Activated CD4-positive, alpha-beta T cell treated with anti-CD3 and anti-CD28 coated beads, Interleukin-2, amount 50 U/mL, for 48 hours (primary cell): ENCODE measurements around the gene HAUS1.
"Not testable (repeated sequence)": the region's sequence is repeated elsewhere in the genome, so short reads cannot be mapped to it uniquely, and the experiment has no call there.

Experiments
- DNase-seq, 2 experiments: peaks; one replicate each; pipeline ENCODE4 v3.0.0-alpha.2; 2020

Gene HAUS1

DNA sequence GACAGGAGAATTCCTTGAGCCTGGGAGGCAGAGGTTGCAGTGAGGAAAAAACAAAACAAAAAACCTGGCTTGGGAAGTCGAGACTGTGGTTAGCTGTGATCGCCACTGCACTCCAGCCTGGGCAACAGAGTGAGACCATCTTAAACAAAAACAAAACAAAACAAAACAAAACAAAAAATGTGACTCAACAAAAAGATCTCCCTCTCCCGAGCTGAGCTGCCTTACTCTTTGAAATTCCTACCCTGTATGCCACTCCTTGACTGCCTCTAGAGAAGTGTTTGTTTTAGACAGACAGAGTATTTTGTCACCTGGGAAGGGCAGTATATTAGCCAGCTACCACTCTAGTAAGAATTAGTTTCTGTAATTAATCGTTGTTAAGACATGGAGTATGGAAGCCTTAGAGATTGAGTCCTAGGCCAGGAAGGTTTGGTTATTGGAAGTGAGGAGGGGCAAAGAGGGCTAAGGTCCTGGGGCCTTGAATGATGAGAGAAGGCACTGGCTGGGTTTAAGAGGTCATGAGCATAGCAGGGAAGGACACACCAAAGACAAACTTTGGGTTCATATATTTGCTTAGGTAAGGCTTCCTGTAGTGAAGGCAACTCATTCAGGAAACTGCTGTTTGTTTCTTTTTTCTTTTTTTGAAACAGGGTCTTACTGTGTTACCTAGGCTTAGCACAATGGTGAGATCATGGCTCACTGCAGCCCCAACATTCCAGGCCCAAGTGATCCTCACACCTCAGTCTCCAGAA lies 56.0 kb downstream of the HAUS1 start:
- DNase-seq = no peak

DNA sequence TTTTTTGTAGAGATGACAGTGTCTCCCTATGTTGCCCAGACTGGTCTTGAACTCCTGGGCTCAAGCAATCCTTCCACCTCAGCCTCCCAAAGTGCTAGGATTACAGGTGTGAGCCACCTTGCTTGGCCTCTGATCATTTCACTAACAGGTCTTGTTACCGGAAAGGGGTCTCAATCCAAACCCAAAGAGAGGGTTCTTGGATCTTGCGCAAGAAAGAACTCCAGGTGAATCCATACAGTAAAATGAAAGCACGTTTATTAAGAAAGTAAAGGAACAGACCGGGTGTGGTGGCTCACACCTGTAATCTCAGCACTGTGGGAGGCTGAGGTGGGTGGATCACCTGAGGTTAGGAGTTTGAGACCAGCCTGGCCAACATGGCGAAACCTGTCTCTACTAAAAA lies 56.7 kb downstream of the HAUS1 start:
- not testable (repeated sequence) for DNase-seq

DNA sequence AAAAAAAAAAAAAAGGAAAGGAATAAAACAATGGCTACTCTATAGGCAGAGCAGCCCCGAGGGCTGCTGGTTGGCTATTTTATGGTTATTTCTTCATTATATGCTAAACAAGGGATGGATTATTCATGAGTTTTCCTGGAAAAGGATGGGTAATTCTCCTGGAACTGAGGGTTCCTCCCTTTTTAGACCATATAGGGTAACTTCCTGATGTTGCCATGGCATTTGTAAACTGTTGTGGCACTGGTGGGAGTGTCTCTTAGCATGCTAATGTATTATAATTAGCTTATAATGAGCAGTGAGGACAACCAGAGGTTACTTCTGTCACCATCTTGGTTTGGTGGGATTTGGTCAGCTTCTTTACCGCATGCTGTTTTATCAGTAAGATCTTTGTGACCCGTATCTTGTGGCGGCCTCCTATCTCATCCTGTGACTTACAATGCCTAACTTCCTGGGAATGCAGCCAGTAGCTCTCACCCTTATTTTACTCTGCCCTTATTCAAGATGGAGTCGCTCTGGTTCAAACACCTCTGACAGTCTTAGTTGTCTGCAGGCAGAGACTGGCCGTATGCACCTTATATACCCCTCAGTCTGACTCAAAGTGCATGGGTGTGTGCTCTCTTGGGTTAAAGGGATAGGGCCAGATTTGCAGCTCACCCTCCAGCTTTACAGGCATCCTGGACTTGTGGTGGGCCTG lies 57.7 kb downstream of the HAUS1 start:
- no peak for DNase-seq

DNA sequence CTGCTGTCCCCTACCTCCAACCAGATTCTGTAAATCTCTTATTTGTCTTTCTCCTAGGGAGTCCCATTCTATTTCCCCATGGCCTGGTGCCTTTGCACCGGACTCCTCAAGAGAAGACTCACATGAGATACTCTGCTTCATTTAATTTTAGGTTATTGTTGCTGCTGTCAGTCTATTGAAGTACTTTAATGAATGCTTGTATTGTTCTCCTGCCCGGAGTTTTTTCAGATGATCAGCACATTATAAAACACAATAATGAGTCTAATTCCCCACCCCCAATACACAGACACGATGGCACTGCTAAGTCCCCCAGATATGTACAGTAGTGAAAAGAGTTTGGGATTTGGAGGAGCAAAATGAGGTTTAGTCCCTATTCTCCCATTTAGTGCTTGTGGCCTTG lies 58.9 kb downstream of the HAUS1 start:
- no peak for DNase-seq

DNA sequence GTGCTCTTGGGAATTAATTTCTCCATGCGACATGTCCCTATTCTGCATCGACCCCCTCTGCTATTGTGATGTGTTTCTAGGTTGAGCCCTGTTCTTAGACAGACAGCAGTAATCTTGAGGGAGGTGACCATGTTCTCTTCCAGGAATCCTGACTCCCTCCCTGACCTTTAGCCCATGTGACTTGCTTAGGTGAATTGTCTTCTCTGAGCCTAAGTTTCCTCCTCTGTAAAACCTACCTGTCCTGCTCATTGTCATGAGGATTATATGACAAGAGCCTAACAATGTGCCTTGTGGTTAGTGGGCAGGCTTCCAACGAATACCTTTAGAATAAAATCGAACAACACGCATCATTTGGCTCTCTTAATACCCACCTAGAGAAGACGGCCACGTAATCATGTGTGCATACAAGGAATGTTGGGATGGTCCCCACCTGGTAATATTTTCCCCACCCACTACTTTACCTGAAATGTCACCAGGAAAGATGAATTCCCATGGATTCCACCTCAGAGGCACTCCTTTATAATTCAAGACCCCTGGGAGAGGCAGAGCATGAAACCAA lies 59.8 kb downstream of the HAUS1 start:
- DNase-seq = no peak

DNA sequence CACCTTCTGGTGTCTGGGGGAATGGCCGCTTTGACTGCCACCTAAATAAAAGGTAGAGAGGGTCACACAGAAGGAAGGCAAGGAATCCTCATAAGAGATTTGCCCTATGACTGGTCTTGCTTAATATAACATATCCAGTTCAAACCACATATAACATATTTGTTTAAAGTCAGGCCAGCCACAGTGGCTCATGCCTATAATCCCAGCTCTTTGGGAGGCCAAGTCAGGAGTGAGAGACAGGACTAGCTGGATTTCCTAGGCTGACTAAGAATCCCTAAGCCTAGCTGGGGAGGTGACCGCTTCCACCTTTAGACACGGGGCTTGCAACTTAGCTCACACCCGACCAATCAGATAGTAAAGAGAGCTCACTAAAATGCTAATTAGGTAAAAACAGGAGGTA lies 60.3 kb downstream of the HAUS1 start:
- DNase-seq = not testable (repeated sequence)

DNA sequence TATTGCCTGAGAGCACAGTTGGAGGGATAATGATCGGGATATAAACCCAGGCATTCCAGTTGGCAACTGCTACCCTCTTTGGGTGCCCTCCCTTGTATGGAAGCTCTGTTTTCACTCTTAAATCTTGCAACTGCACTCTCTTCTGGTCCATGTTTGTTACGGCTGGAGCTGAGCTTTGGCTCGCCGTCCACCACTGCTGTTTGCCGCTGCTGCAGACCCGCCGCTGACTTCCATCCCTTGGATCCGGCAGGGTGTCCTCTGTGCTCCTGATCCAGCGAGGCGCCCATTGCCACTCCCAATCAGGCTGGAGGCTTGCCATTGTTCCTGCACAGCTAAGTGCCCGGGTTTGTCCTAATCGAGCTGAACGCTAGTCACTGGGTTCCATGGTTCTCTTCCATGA lies 60.7 kb downstream of the HAUS1 start:
- DNase-seq = no peak

DNA sequence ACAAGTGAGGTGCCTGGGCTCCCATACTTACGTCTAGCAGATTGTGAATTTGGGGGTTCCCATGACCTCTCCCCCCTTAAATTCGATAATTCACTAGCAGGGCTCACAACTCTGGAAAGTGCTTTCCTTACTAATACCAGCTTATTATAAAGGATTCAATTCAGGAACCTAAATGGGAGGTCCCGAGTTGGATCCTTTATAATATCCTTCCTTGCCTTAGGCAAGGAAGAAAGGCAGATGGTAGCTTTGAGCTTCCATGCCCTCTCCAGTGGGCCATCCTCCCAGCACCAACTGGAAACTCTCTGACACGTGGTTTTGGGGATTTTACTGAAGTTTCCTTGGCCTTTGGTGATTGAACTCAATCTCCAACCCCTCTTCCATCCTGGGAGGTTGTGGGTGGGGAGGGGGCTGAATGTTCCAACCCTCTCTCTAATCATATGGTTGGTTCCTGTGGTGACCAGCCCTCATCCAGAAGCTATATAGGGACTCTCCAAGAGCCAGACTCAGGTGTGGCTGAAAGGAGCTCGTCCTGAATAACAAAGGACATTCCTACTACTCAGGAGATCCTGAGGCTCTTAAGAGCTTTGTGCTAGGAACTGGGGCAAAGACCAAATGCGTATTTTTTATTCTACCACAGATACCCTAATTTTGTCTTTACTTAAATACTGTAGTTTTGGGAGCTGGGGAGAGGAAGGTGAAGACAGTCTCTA lies 62.2 kb downstream of the HAUS1 start:
- no peak for DNase-seq

DNA sequence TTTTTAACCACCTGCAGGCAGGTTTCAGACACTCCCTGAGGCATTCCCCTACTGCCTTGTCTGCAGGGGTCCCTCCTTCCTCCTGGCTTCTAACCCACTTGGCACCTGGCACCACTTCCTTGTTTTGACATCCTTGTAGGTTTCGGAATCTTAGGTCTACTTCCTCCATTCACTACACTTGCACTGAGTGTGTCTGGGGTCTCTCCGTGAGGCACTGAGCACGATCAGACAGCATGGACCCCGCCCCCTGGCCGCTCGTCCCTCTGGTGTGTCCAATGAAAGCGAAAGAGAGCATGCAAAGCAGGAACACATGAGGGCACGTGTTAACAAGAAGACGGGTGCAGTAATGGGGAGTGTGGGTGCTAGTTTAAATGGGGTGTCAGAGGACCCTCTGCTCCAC lies 63.8 kb downstream of the HAUS1 start:
- DNase-seq = peak in 1 of 2 experiments; percentile 24

DNA sequence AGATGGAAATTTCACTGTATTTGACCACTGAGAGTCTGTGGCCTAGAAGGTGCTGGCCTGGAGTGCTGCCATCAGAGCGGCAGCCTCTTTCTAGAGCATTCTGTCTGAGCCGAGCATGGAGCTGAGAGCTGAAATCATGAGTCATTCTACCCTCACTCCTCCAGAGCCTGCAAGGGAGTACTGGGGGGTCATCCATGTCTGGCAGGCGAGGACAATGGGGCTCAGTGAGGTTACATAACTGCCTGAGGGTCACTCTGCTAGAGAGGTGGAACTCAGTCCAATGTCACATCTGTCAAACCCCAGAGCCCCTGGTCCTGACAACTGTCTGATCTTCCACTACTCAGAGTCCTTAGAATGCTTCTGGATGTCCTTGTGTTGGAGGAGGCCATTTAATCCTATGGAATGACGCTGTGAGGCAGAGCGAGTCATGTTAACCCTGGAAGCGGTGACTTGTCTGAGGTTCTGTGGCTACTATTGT lies 65.3 kb downstream of the HAUS1 start:
- DNase-seq = no peak

DNA sequence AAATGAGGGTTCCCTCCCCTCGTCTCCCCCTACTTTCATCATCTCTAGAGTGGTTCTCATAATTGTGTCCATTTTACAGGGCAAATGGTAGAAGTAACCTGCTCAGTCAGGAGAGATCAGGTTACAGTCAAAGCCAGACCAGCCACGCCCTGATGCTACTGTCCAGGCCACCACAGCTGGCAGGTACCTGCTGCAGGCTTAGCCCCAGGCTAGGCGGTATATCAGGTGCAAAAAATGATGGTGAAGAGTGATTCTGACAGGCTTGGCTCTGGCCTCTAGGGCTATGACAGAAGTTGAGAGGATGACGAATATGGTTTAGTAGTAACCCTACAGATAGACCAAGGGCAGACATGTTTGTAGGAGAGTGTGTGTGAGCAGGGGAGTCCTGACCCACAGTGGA lies 67.1 kb downstream of the HAUS1 start:
- DNase-seq = no peak

DNA sequence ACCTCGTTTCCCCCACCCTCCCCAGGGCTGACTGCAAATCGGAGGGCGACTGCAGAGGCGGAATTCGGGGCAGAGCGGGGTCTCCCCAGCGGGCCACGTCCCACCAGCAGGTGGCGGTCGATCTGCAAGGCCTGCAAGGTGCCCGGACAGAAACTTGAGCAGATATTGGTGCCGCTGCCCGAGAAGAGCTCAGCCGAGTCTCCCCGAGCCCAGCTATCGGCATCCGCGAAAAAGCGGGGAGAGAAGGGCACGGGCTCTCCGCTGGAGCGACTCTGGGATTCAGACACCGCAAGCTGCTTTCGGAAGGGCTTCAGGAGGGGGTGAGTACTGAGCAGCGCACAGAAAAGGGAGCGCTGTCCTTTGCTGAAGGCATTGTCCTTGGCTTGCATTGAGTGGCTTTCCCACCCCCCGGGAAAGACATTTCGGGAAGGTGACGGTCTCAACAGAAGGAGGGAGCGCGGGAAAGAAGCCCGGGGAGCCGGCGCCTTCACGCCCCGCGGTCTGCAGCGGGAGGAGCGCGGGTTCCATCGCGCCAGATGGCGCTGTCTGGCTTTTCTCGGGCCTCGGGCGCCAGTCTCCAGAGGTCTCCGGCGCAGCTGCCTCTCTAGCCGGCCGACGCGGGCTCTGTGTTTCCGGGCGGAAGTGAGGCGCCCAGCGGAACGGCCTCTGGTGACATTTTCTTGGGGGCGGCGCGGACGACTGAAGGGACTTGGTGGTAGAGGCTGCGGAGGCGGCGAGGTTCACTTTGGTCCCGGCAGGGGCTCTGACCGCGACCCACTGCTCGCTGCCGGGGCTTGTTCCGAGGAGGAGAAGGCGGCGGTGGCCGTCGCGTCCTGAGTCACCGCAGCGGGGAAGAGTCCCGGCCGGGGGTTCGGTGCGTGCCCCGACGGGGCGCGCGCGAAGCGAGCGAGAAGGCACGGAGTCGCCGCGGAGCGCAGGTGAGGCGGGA lies 69.5 kb downstream of the HAUS1 start:
- DNase-seq = peak; percentile 94 to 95

DNA sequence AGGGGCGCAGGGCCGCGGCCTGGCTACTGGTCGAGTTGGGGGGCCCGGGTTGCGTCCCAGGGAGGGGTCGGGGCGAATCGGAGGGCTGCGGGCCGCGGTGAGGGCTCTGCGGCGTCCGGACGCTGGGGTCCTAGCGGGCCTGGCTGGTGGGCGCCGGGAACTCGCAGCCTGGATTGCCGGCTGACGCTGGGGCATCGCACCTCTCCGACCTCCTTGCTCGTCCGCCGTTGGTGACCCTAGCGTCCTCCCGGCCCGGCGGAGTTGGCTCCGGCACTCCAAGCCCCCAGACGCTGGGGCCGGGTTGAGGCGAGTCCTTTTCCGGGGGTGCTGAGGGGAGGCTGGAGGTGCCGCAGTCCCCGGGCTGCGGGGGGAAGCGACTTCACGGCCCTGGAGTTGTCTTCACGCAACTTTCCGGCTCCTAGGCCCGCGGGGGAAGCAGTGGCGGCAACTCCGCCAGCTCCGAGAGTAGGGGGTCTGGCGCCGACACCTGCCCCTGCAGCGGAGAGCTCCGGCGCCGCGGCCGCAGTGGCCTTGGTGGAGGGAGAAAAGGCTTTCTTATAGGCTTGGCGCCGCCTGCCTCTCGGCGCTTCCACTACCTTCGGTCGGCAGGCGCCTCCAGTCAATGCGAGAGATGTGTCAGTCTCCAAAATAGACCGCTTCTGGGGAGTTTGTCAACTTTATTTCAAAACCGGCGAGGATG lies 70.3 kb downstream of the HAUS1 start:
- peak; percentile 59 to 68 for DNase-seq

DNA sequence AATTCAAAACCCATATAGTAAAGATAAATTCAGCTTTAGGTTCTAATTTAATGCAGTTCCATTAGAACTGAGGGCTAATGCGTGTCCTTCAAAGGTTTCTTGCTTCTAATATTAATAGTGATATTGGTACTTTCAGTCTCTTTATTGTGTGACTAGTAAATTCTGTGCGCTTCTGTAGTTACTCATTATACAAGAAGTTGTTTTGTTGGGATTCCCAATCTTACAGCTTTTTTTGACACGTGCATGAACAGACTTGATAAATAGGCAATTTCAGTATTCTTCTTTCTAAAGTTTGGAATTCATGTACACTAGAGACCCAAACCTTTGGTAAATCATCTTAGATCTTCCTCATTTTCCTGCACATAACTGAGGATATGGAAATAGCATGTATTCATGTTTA lies 71.8 kb downstream of the HAUS1 start:
- no peak for DNase-seq
